Muscle layer of colon (tissue), 2 donors: Measurements from ENCODE around the gene CCDC171.
"Not testable (repeated sequence)": the region's sequence is repeated elsewhere in the genome, so short reads cannot be mapped to it uniquely, and the experiment has no call there.

Experiments
- H3K27ac ChIP-seq: one replicate; pipeline ENCODE4 v1.7.0; 2013; ENCODE audit warnings: low read depth, mild to moderate bottlenecking, low read length, moderate library complexity
- H3K27me3 ChIP-seq, 2 donors: one replicate each; pipeline ENCODE4 v1.7.0; 2013; ENCODE audit warnings: low read length in 2 of 2, mild to moderate bottlenecking in 2 of 2; ENCODE audit not compliant: insufficient read depth in 2 of 2, control insufficient read depth in 1 of 2
- H3K36me3 ChIP-seq: one replicate; pipeline ENCODE4 v1.7.0; 2013; ENCODE audit warnings: mild to moderate bottlenecking, low read length; ENCODE audit not compliant: insufficient read depth
- H3K4me1 ChIP-seq: one replicate; pipeline ENCODE4 v1.7.0; 2013; ENCODE audit warnings: mild to moderate bottlenecking, low read length; ENCODE audit not compliant: insufficient read depth
- H3K4me3 ChIP-seq, 2 donors: one replicate each; pipeline ENCODE4 v1.7.0; 2013; ENCODE audit warnings: low read length in 2 of 2, low read depth in 1 of 2, mild to moderate bottlenecking in 1 of 2, moderate library complexity in 1 of 2
- H3K9ac ChIP-seq: one replicate; pipeline ENCODE4 v1.7.0; 2013; ENCODE audit warnings: low read length
- H3K9me3 ChIP-seq: one replicate; pipeline ENCODE4 v1.7.0; 2013; ENCODE audit warnings: mild to moderate bottlenecking, low read length
- donor health status: abdominal sarcoma.
- donor health status: Adenocarcinoma of cecum.

CCDC171 gene

GRCh38 chr9:15782106-15782505 is 229.3 kb downstream of the CCDC171 start:
- no peaks in the 10 kb centered on the region for H3K9me3 ChIP-seq

GRCh38 chr9:15785584-15785983 is 232.7 kb downstream of the CCDC171 start:
- Histone ChIP-seq H3K36me3 (no peaks in the 10 kb centered on the region), H3K9me3 (no peaks in the 10 kb centered on the region), H3K27me3 (no peaks in the 10 kb centered on the region), H3K9ac (no peak overlapping the region), H3K27ac (no peak overlapping the region), H3K4me3 (no peak overlapping the region), H3K4me1 (no peaks in the 10 kb centered on the region)

More at GRCh38 chr9:15782106-15782505, 229.3 kb downstream of the CCDC171 start:
- Histone ChIP-seq H3K27ac (no peak overlapping the region), H3K4me3 (no peak overlapping the region), H3K27me3 (no peaks in the 10 kb centered on the region), H3K36me3 (no peaks in the 10 kb centered on the region), H3K9ac (no peak overlapping the region), H3K4me1 (no peaks in the 10 kb centered on the region)

- H3K9me3 ChIP-seq: no peaks in the 10 kb centered on the region
- no peak overlapping the region for H3K27ac ChIP-seq
- H3K9ac ChIP-seq: no peak overlapping the region
- no peaks in the 10 kb centered on the region for H3K27me3 ChIP-seq
- no peaks in the 10 kb centered on the region for H3K4me1 ChIP-seq
- H3K4me3 ChIP-seq: no peak overlapping the region
- no peaks in the 10 kb centered on the region for H3K36me3 ChIP-seq
These were observed 233.8 kb downstream of the CCDC171 start for GRCh38 chr9:15786616-15787015.

- not testable (repeated sequence) for H3K4me3 ChIP-seq, H3K36me3 ChIP-seq, H3K27ac ChIP-seq, H3K4me1 ChIP-seq, H3K9ac ChIP-seq, H3K9me3 ChIP-seq, H3K27me3 ChIP-seq
These were observed 257.5 kb downstream of the CCDC171 start for GRCh38 chr9:15810219-15810899.

- Histone ChIP-seq H3K9ac (no peak overlapping the region), H3K4me3 (no peak overlapping the region), H3K4me1 (no peaks in the 10 kb centered on the region), H3K9me3 (no peaks in the 10 kb centered on the region), H3K36me3 (no peaks in the 10 kb centered on the region), H3K27ac (no peak overlapping the region), H3K27me3 (no peaks in the 10 kb centered on the region)
These were observed 260.2 kb downstream of the CCDC171 start for GRCh38 chr9:15813076-15813475.

GRCh38 chr9:15824310-15824709 is 271.5 kb downstream of the CCDC171 start:
- Histone ChIP-seq H3K4me3 (no peak overlapping the region), H3K27me3 (no peaks in the 10 kb centered on the region), H3K36me3 (no peaks in the 10 kb centered on the region), H3K4me1 (no peaks in the 10 kb centered on the region), H3K27ac (no peak overlapping the region), H3K9me3 (no peaks in the 10 kb centered on the region), H3K9ac (no peak overlapping the region)

GRCh38 chr9:15831384-15831783 is 278.5 kb downstream of the CCDC171 start:
- no peaks in the 10 kb centered on the region for H3K36me3 ChIP-seq
- H3K27ac ChIP-seq: no peak overlapping the region
- H3K9me3 ChIP-seq: no peaks in the 10 kb centered on the region
- no peaks in the 10 kb centered on the region for H3K4me1 ChIP-seq
- no peaks in the 10 kb centered on the region for H3K27me3 ChIP-seq
- H3K4me3 ChIP-seq: no peak overlapping the region
- no peak overlapping the region for H3K9ac ChIP-seq

GRCh38 chr9:15834541-15834940 is 281.7 kb downstream of the CCDC171 start:
- Histone ChIP-seq H3K9ac (no peak overlapping the region), H3K4me3 (no peak overlapping the region), H3K4me1 (no peaks in the 10 kb centered on the region), H3K27ac (no peak overlapping the region), H3K9me3 (no peaks in the 10 kb centered on the region), H3K27me3 (no peaks in the 10 kb centered on the region), H3K36me3 (no peaks in the 10 kb centered on the region)

GRCh38 chr9:15837079-15837679 is 284.3 kb downstream of the CCDC171 start:
- Histone ChIP-seq H3K9ac (no peak overlapping the region), H3K36me3 (no peaks in the 10 kb centered on the region), H3K4me1 (no peaks in the 10 kb centered on the region), H3K27me3 (no peaks in the 10 kb centered on the region), H3K9me3 (no peaks in the 10 kb centered on the region), H3K4me3 (no peak overlapping the region), H3K27ac (no peak overlapping the region)

GRCh38 chr9:15842051-15842450 is 289.2 kb downstream of the CCDC171 start:
- H3K36me3 ChIP-seq: no peaks in the 10 kb centered on the region
- no peak overlapping the region for H3K4me3 ChIP-seq
- H3K27ac ChIP-seq: no peak overlapping the region
- H3K9ac ChIP-seq: no peak overlapping the region
- H3K4me1 ChIP-seq: no peaks in the 10 kb centered on the region
- no peaks in the 10 kb centered on the region for H3K27me3 ChIP-seq
- H3K9me3 ChIP-seq: no peaks in the 10 kb centered on the region

GRCh38 chr9:15843316-15843715 is 290.5 kb downstream of the CCDC171 start:
- H3K27me3 ChIP-seq: no peaks in the 10 kb centered on the region
- H3K27ac ChIP-seq: no peak overlapping the region
- H3K4me3 ChIP-seq: no peak overlapping the region
- no peak overlapping the region for H3K9ac ChIP-seq
- H3K36me3 ChIP-seq: no peaks in the 10 kb centered on the region
- H3K9me3 ChIP-seq: no peaks in the 10 kb centered on the region
- no peaks in the 10 kb centered on the region for H3K4me1 ChIP-seq

GRCh38 chr9:15843931-15844330 is 291.1 kb downstream of the CCDC171 start:
- H3K4me1 ChIP-seq: no peaks in the 10 kb centered on the region
- no peak overlapping the region for H3K9ac ChIP-seq
- no peak overlapping the region for H3K27ac ChIP-seq
- no peak overlapping the region for H3K4me3 ChIP-seq
- no peaks in the 10 kb centered on the region for H3K9me3 ChIP-seq
- H3K27me3 ChIP-seq: no peaks in the 10 kb centered on the region
- H3K36me3 ChIP-seq: no peaks in the 10 kb centered on the region
